Uterus (tissue), 4 donors: ENCODE results near the gene MICAL1. TPM values are rescaled to one million over a fixed set of nuclear protein-coding genes. Genes with fewer than 3 reads are reported as not detected.

Experiments used
- DNase-seq, 2 donors: peaks; one replicate each; pipeline ENCODE4 v3.0.0-alpha.2; 2019 to 2020
- H3K27ac ChIP-seq, 2 donors: fragments of 200-600 bp; sonication (generic); 1 replicate in 1 of 2; 2 replicates in 1 of 2; pipeline ENCODE4 v1.5.1; 2016 to 2018
- H3K27me3 ChIP-seq, 2 donors: fragments of 200-600 bp; sonication (generic); one replicate each; pipeline ENCODE4 v1.5.1; 2018 to 2019; ENCODE audit warnings: control low read depth in 1 of 2
- H3K36me3 ChIP-seq, 2 donors: fragments of 200-600 bp; sonication (generic); one replicate each; pipeline ENCODE4 v1.5.1; 2019; ENCODE audit warnings: control low read depth in 1 of 2
- H3K4me1 ChIP-seq, 2 donors: fragments of 200-600 bp; sonication (generic); one replicate each; pipeline ENCODE4 v1.5.1; 2018 to 2019; ENCODE audit warnings: control low read depth in 1 of 2
- H3K4me3 ChIP-seq, 2 donors: fragments of 200-600 bp; sonication (generic); 1 replicate in 1 of 2; 2 replicates in 1 of 2; pipeline ENCODE4 v1.5.1; 2018 to 2019; ENCODE audit warnings: mild to moderate bottlenecking in 1 of 2
- H3K9me3 ChIP-seq, 2 donors: fragments of 200-600 bp; sonication (generic); one replicate each; pipeline ENCODE4 v1.5.1; 2019; ENCODE audit warnings: control low read depth in 1 of 2
- POLR2A ChIP-seq, 2 donors: fragments of 450-650 bp; IDR thresholded peaks; one replicate each; pipeline ENCODE4 v1.6.1; 2016; ENCODE audit warnings: antibody characterized with exemption in 2 of 2, mild to moderate bottlenecking in 1 of 2, moderate library complexity in 1 of 2
- intact Hi-C: fragments of 100-400 bp; cut with DNase I; formaldehyde crosslinking; loops from one replicate; pipeline ENCODE4 v1.15.1; 2023; ENCODE audit warnings: low total_unique reads
- total RNA-seq, 4 donors: library from RNA; depleted of rRNA in 3 of 4; stranded (reverse); fragments of >200 nt in 3 of 4; gene quantifications; one replicate each; pipeline versions ENCODE4 v1.1.0 to v1.2.4, GENCODE V29; 2014 to 2023
- TF ChIP-seq, protein P1 (sequence below), 4 experiments: fragments of 200-600 bp in 2 of 4; fragments of 450-650 bp in 2 of 4; sonication (generic) in 2 of 4; IDR thresholded peaks; one replicate each; pipeline ENCODE4 v1.5.1; 2016 to 2019; ENCODE audit warnings: antibody characterized with exemption in 4 of 4, mild to moderate bottlenecking in 2 of 4, moderate library complexity in 1 of 4
- donor health status: DM: yes; HTN: yes; CAD: no.

Gene MICAL1
- total RNA-seq, 4 donors from 2014 or later: 27.2 to 46.1 (median 36.2) TPM

DNA sequence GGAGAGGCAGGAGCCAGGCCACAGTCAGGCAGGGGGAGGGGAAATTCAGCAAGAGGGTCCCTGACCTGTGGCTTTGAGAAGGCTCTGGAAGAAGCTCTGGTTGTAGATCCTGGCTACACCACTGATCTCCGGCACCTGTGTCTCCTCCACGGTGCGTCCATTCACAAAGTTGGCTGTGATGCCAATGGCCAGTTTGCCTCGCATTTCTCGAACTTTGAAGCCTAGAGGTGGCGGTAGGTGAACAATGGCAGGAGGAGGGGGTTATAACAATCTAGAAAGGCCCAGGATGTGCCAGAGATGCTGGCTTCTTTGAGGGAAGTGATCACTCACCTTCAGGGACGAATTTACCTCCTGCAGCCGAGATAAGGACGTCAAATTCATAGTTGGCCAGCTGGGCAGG is 3.4 kb downstream of the MICAL1 start:
- H3K4me1 ChIP-seq: no peaks in the 10 kb centered on the region
- TF ChIP-seq POLR2A (IDR thresholded peaks at IDR 0.05): no peak
- TF ChIP-seq, protein P1, sequence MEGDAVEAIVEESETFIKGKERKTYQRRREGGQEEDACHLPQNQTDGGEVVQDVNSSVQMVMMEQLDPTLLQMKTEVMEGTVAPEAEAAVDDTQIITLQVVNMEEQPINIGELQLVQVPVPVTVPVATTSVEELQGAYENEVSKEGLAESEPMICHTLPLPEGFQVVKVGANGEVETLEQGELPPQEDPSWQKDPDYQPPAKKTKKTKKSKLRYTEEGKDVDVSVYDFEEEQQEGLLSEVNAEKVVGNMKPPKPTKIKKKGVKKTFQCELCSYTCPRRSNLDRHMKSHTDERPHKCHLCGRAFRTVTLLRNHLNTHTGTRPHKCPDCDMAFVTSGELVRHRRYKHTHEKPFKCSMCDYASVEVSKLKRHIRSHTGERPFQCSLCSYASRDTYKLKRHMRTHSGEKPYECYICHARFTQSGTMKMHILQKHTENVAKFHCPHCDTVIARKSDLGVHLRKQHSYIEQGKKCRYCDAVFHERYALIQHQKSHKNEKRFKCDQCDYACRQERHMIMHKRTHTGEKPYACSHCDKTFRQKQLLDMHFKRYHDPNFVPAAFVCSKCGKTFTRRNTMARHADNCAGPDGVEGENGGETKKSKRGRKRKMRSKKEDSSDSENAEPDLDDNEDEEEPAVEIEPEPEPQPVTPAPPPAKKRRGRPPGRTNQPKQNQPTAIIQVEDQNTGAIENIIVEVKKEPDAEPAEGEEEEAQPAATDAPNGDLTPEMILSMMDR (IDR thresholded peaks at IDR 0.05): no peak
- no peak overlapping the region for H3K4me3 ChIP-seq
- intact Hi-C loops: loop anchor here (10.0 kb wide), 1 partner anchor 67 kb away; the partner anchor contains the start of gene CD164
- DNase-seq: no peak
- no peaks in the 10 kb centered on the region for H3K27me3 ChIP-seq
- no peaks in the 10 kb centered on the region for H3K36me3 ChIP-seq
- no peak overlapping the region for H3K27ac ChIP-seq
- H3K9me3 ChIP-seq: no peaks in the 10 kb centered on the region

GRCh38 chr6:109451376-109451775 is 4.2 kb downstream of the MICAL1 start:
- no peaks in the 10 kb centered on the region for H3K27me3 ChIP-seq
- H3K4me1 ChIP-seq: no peaks in the 10 kb centered on the region
- DNase-seq: no peak
- no peak overlapping the region for H3K4me3 ChIP-seq
- H3K9me3 ChIP-seq: no peaks in the 10 kb centered on the region
- intact Hi-C loops: loop anchor here (10.0 kb wide), 1 partner anchor 67 kb away; the partner anchor contains the start of gene CD164
- no peaks in the 10 kb centered on the region for H3K36me3 ChIP-seq
- no peak overlapping the region for H3K27ac ChIP-seq
- no peak for TF ChIP-seq POLR2A (IDR thresholded peaks at IDR 0.05)

- H3K9me3 ChIP-seq: no peaks in the 10 kb centered on the region
- intact Hi-C loops: loop anchor here (10.0 kb wide), 1 partner anchor 66 kb away; the partner anchor contains the start of gene CD164
- no peaks in the 10 kb centered on the region for H3K4me1 ChIP-seq
- TF ChIP-seq POLR2A (IDR thresholded peaks at IDR 0.05): no peak
- TF ChIP-seq, protein P1 (IDR thresholded peaks at IDR 0.05): no peak
- no peak for DNase-seq
- no peak overlapping the region for H3K4me3 ChIP-seq
- no peaks in the 10 kb centered on the region for H3K27me3 ChIP-seq
- H3K27ac ChIP-seq: no peak overlapping the region
- H3K36me3 ChIP-seq: no peaks in the 10 kb centered on the region
Observed at GRCh38 chr6:109450801-109451200, 4.8 kb downstream of the MICAL1 start.

- H3K27ac ChIP-seq: no peak overlapping the region
- no peaks in the 10 kb centered on the region for H3K9me3 ChIP-seq
- no peak overlapping the region for H3K4me3 ChIP-seq
- DNase-seq: no peak
- TF ChIP-seq, protein P1 (IDR thresholded peaks at IDR 0.05): no peak
- TF ChIP-seq POLR2A (IDR thresholded peaks at IDR 0.05): no peak
- intact Hi-C loops: loop anchor here (10.0 kb wide), 1 partner anchor 65 kb away; the partner anchor contains the start of gene CD164
- no peaks in the 10 kb centered on the region for H3K4me1 ChIP-seq
- no peaks in the 10 kb centered on the region for H3K36me3 ChIP-seq
- no peaks in the 10 kb centered on the region for H3K27me3 ChIP-seq
Observed at GRCh38 chr6:109449795-109450673, 5.5 kb downstream of the MICAL1 start.

- intact Hi-C loops: no loop called here
- no peaks in the 10 kb centered on the region for H3K36me3 ChIP-seq
Observed at GRCh38 chr6:109449064-109449794, 6.3 kb downstream of the MICAL1 start.

More at GRCh38 chr6:109449064-109449794, 6.3 kb downstream of the MICAL1 start:
- H3K27me3 ChIP-seq: no peaks in the 10 kb centered on the region
- DNase-seq: no peak
- H3K4me3 ChIP-seq: no peak overlapping the region
- H3K4me1 ChIP-seq: no peaks in the 10 kb centered on the region
- no peak overlapping the region for H3K27ac ChIP-seq
- TF ChIP-seq, protein P1 (IDR thresholded peaks at IDR 0.05): no peak
- TF ChIP-seq POLR2A (IDR thresholded peaks at IDR 0.05): no peak
- H3K9me3 ChIP-seq: no peaks in the 10 kb centered on the region
